ENCODE measurements around the gene EFCAB12.

DNA sequence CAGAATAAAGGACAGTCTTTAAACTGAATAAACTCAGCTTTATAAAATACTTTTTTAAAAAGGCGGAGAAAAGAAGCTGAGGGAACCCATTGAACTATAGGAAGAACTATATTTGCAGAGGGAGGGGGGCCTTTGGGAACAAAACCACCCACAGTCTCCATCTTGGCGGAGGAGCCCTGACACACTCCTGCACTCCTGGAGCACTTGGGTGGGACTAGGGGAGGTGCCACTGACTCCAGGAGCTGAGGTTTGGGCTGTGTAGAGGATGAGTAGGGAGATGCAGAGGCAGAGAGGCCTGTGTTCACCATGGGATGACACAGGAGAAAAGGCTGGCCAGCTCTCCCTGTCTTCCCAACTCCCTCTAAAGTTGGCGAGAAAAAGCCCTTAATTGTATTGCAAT is 47.4 kb upstream of the EFCAB12 start:
- no peak for TF ChIP-seq ZNF274 (IDR thresholded peaks at IDR 0.05; ENCODE audit: low read depth, low read length)
- no peak for TF ChIP-seq YY1 (IDR thresholded peaks at IDR 0.05; ENCODE audit: insufficient read depth, insufficient read length)
- no peak for TF ChIP-seq SUZ12 (IDR thresholded peaks at IDR 0.05; ENCODE audit: extremely low read depth, insufficient read depth, insufficient read length)
